Measurements from ENCODE around the gene PTTG2.

PTTG2 gene

DNA sequence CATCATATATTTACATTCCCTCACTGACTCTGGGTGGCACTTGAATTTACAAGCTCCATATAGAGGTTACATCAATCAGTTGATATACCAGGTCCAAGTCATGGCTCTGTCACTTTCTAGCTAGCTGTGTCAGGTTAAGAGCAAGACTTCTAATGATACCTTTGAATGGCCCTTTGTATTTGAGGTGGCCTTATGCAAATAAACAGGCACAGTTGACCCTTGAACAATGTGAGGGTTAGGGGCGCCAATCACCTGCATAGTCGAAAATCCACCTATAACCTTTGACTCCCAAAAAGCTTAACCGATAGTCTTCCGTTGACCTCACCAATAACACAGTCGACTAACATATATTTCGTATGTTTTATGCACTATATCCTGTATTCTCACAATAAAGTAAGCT is 1.3 kb upstream of the PTTG2 start:
- no peak for DNase-seq

DNA sequence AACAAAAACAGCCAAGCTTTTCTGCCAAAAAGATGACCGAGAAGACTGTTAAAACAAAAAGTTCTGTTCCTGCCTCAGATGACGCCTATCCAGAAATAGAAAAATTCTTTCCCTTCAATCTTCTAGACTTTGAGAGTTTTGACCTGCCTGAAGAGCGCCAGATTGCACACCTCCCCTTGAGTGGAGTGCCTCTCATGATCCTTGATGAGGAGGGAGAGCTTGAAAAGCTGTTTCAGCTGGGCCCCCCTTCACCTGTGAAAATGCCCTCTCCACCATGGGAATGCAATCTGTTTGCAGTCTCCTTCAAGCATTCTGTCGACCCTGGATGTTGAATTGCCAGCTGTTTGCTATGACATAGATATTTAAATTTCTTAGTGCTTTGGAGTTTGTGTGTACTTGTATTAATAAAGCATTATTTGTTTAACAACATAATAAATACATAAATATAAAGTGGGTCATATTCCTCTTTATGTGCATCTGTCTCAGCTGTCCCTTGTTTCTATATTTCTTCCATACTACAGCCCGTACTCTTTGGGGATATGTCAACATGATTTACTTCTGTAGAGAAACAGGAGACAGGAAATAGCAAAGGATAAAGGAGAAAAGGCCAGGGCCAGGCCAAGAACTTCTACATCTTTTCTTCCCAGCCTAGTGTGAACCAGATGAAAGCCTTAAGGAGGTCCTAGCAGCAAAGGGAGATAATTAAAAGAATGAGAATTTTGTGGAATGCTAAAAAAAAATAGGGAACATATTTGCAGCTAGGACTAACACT is 667 bp downstream of the PTTG2 start:
- DNase-seq, result no peak

DNA sequence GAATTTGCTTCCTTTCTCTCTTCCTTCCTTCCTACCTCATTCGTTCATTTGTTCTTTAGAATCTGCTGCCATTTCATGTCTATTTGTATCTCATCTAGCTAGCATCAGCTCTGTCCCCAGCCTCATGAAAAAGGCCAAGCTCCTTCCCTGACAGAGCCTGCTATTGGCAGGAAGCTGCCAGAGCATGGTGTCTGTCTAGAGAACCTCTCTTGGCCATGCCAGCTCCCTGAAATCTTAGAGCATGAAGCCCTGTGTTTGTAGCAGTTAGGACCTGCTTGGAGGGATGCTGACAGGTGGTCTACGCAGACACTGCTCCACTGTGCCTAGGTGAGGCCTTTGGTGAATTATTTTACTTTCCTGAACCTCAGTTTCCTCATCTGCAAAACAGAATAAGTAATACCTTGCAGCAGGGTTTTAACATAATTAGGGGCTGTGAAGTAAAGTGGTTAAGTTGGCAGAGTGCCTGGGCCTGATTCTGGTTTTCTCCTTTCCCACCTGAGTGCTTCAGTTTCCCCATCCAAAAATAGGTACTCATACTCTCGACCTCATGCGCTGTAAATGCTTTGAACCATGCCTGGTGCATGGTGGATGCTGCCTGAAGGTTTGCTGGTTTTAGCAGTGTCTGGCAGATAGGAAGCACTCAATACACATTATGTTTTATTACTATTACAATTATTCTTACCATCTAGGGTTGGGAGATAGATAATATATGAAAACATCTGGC is 4.7 kb downstream of the PTTG2 start:
- DNase-seq, result peak; percentile 51

DNA sequence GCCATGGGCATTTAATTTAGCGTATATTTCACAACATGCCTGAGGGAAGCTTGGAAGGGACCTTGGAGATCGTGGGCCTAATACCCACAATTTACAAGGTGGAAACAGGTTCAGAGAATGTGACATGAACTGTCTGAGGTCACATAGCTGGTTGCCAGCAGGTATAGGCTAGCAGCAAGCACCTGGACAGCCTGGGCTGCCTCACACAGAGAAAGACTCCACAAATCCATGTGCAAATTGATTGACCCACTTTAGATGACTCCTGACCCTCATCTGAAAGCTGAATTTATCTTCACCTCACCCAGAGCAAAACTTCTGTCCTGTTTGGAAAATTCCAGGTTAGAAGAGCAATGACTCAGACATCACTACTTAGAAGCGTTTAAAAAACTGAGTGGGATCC is 5.8 kb downstream of the PTTG2 start:
- no peak for DNase-seq

DNA sequence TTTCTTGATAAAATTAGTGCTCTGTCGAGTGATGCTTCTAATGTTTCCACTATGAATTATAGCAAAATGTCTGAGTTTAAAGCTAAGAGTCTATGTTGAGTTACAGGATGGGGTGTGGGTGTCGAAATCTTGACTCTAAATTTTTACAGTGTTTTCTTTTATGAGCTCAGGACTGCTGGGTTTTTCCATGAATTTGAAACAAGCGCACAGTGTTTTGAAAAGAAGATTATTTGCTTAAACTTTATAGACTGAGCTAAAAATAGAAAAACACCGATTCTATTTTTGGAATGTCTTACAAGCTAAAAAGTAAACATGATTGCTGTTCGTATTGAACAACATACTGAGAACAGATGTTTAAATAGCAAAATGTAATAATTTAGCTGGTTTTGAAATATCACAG is 7.5 kb downstream of the PTTG2 start:
- no peak for DNase-seq

DNA sequence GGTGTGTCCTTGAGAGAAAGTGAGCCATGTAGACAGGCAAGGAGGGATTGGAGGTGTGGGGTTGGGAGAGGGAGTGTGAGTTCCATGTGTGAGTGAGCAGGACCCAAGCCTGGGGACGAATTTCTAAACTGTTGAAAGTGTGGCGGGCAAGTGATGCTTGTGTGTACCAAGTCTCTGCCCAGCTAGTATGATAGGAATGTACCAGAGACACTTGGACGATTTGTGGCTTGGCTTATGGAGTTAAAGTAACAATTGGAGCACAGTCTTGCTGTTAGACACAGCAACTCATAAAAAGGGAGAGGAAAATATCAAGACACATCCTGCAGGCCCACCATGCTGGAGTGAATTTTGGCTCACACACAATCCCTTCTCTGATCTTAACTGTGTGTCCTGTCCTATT is 8.5 kb downstream of the PTTG2 start:
- no peak for DNase-seq

GRCh38 chr4:37970702-37971101 is 10.5 kb downstream of the PTTG2 start:
- DNase-seq, result peak; percentile 31

- no peak for DNase-seq
Measured at GRCh38 chr4:37971202-37971601, 11.0 kb downstream of the PTTG2 start.

DNA sequence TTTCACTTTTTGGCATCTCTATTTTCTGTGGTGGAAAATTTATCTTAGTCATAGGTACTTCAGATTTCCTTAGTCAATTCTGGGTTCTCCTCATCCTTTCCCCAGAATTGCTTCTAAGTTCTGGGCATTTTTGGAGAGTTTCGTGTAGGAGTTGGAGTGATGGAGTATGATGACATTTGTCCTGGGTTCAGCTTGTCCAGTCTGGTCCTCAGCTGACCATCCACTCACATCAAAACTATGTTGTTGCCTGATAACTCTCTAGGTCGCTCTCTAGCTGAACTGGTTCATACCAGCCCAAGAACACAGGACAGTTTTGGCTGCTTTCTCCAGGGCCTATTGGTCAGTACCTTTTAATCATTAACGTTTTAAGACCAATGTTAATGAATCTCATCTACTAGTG is 13.2 kb downstream of the PTTG2 start:
- no peak for DNase-seq

GRCh38 chr4:37975321-37975822 is 15.2 kb downstream of the PTTG2 start:
- DNase-seq, result peak; percentile 10

- DNase-seq, result peak; percentile 27
Measured at GRCh38 chr4:37976507-37976906, 16.3 kb downstream of the PTTG2 start.

GRCh38 chr4:37976991-37977470 is 16.8 kb downstream of the PTTG2 start:
- DNase-seq, result peak; percentile 87

GRCh38 chr4:37977471-37978247 is 17.5 kb downstream of the PTTG2 start:
- peak; percentile 72 for DNase-seq

GRCh38 chr4:37978248-37978924 is 18.2 kb downstream of the PTTG2 start:
- DNase-seq, result peak; percentile 53

DNA sequence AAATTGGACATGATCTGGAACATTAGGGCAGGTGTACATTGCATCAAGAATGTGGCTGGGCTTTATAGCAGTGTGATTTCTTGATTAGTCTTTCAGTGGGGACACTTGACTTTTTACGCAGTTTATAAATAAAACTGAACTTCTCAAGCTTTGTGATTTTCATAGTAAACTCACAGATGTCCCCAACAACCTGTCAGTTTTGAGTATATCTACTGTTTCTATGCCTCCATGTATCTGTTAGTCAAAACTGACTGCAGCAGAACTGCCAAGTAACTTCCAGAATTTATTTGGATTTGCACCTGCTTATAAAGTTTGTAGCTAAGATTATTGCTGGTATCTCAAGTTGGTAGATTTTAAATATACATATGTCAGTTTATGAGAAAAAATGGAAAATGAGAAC is 20.0 kb downstream of the PTTG2 start:
- DNase-seq, result no peak

- DNase-seq, result peak; percentile 42
Measured at GRCh38 chr4:37981425-37981824, 21.2 kb downstream of the PTTG2 start.

DNA sequence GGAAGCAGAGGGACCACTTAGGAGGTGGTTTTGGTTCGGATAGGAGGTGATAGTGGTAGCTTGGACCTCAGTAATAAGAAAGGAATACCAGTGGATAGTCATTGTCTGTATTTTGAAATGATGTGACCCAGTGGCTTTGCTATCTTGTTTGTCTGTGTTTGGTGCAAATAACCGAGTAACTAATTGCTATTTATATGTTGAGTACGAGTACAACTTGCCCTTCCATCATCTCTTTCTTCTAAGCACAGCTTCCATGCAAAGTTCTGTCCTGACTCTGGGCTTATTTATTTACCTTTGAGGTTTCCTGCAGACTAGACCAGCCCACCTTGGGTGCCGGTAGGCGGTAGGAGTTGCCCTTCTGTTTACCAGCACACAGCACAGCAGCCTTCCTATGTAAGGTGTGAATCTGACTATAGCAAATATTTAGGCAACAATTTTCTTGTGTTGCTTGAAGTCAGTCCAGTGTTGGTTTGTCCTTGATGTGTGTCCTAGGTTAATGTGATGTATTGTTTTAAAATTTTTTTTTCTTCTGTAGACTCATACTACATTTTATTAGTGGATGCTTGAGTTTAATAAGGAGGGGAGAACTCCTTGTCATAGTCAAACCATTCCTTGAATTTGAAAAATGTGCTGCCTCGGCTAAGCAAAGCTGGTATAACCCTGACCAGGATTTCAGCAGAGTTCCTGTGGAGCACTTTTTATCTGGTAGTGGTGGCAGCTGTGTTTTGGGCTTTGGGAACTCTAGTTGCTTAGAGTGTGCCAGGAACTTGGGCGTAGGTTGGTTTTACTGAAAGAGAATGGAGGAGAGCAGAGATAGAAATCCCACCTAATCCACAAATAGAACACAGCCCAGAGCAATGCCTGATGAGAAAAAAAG is 21.9 kb downstream of the PTTG2 start:
- peak; percentile 57 for DNase-seq

- DNase-seq, result no peak
Measured at GRCh38 chr4:37982736-37983135, 22.5 kb downstream of the PTTG2 start.

DNA sequence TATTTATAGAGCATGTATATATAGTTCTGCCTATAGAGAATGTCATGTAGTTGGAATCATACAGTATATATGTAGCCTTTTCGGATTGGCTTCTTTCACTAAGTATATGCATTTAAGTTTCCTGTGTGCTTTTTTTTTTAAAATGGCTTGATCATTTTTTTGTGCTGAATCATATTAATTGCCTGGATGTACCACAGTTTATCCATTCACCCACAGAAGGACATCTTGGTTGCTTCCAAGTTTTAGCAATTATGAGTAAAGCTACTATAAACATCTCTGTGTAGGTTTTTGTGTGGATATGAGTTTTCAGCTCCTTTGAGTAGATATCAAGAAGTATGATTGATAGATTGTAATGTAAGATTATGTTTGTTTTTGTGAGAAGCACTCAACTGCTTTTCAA is 23.8 kb downstream of the PTTG2 start:
- DNase-seq, result no peak

DNA sequence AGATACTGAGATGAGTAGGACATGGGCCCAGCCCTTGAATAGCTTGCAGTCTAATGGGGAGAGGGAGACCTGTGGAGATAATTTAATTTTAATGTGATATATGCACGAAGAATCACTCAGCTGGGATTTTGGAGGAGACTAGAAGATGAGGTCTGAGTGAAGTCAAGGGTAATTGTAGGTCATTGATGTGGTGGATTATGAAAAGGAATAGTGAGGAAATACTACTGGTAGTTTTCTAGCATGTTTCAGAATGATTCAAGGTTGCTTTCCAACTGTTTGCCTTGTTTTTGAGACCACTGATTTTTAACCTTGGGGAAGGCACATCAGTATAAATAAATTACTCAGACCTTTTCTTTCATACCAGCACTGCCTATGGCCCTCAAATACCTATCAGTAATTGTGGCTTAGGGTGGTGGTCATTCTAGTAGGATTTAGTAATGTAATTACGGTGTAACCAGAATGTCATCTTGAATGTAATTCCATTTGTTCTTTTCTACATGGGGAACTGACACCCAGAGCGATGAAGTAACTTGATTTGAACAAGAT is 25.6 kb downstream of the PTTG2 start:
- DNase-seq, result no peak

DNA sequence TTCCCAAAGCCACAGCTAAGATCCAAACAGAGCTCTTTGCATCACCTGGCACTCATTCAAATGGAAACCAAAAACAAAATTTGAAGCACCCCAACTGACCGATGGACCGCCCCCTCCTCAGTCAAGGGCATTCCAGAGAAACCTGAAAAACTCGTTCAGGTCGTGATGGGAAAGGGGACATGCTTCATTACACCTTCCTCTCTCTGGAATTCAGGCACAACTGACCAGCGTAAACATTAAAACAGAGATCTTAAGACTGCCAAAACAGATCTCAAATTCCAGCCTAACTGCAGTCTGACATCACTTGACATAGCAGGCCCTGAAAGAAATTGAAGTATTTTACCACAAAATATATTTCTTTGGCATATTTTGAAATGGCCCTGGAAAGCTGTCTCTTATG is 28.5 kb downstream of the PTTG2 start:
- no peak for DNase-seq
